H9 (cell line): ENCODE measurements around the gene ARHGAP26. TPM values are rescaled to one million over a fixed set of nuclear protein-coding genes. Genes with fewer than 3 reads are reported as not detected.

Experiments used
- DNase-seq: peaks from one replicate; pipeline ENCODE4 v3.0.0-alpha.2; 2017
- H2AFZ ChIP-seq: one replicate; pipeline ENCODE4 v1.6.1; 2013; ENCODE audit warnings: mild to moderate bottlenecking, low read length, control low read depth, moderate library complexity
- H2AK5ac ChIP-seq: 2 replicates; pipeline ENCODE4 v1.6.1; 2013; ENCODE audit warnings: low read length, control low read depth, mixed read lengths; ENCODE audit not compliant: insufficient read length
- H2BK120ac ChIP-seq: one replicate; pipeline ENCODE4 v1.6.1; 2013; ENCODE audit warnings: low read depth, mild to moderate bottlenecking, low read length, control low read depth, inconsistent platforms; ENCODE audit not compliant: poor library complexity, severe bottlenecking
- H2BK12ac ChIP-seq: 2 replicates; pipeline ENCODE4 v1.6.1; 2013; ENCODE audit warnings: low read length, control low read depth, mixed read lengths, low read depth; ENCODE audit not compliant: insufficient read length
- H2BK15ac ChIP-seq: 2 replicates; pipeline ENCODE4 v1.6.1; 2013; ENCODE audit warnings: low read depth, low read length, control low read depth
- H2BK20ac ChIP-seq: one replicate; pipeline ENCODE4 v1.6.1; 2013; ENCODE audit warnings: low read depth, mild to moderate bottlenecking, low read length, control low read depth, inconsistent platforms; ENCODE audit not compliant: poor library complexity, severe bottlenecking
- H2BK5ac ChIP-seq: 2 replicates; pipeline ENCODE4 v1.6.1; 2013; ENCODE audit warnings: low read length, control low read depth, mixed read lengths; ENCODE audit not compliant: insufficient read length
- H3K14ac ChIP-seq: 2 replicates; pipeline ENCODE4 v1.6.1; 2013; ENCODE audit warnings: low read length, control low read depth; ENCODE audit not compliant: insufficient read depth
- H3K18ac ChIP-seq: 2 replicates; pipeline ENCODE4 v1.6.1; 2013; ENCODE audit warnings: low read depth, mild to moderate bottlenecking, mixed read lengths, low read length, control low read depth; ENCODE audit not compliant: insufficient read length
- H3K23ac ChIP-seq: 2 replicates; pipeline ENCODE4 v1.6.1; 2013; ENCODE audit warnings: low read length, control low read depth, mixed read lengths, low read depth; ENCODE audit not compliant: insufficient read length
- H3K23me2 ChIP-seq: 2 replicates; pipeline ENCODE4 v1.6.1; 2013; ENCODE audit warnings: low read depth, mild to moderate bottlenecking, mixed read lengths, low read length, control low read depth; ENCODE audit not compliant: insufficient read length, poor library complexity, severe bottlenecking
- H3K27ac ChIP-seq: 2 replicates; pipeline ENCODE4 v1.5.1; 2013; ENCODE audit warnings: low read length, control low read depth, mixed read lengths, low read depth; ENCODE audit not compliant: insufficient read length
- H3K27me3 ChIP-seq: 2 replicates; pipeline ENCODE4 v1.6.1; 2013; ENCODE audit warnings: low read length, control low read depth, inconsistent platforms; ENCODE audit not compliant: insufficient read depth
- H3K4ac ChIP-seq: 2 replicates; pipeline ENCODE4 v1.6.1; 2013; ENCODE audit warnings: low read depth, mild to moderate bottlenecking, control low read depth, inconsistent platforms, low read length, moderate library complexity
- H3K4me1 ChIP-seq: 2 replicates; pipeline ENCODE4 v1.6.1; 2013; ENCODE audit warnings: low read length, control low read depth, inconsistent platforms; ENCODE audit not compliant: insufficient read depth
- H3K4me2 ChIP-seq: 2 replicates; pipeline ENCODE4 v1.6.1; 2013; ENCODE audit warnings: low read length, control low read depth, mixed read lengths; ENCODE audit not compliant: insufficient read length, insufficient read depth
- H3K56ac ChIP-seq: 2 replicates; pipeline ENCODE4 v1.6.1; 2013; ENCODE audit warnings: low read depth, mild to moderate bottlenecking, mixed read lengths, low read length, control low read depth; ENCODE audit not compliant: insufficient read length
- H3K79me1 ChIP-seq: 2 replicates; pipeline ENCODE4 v1.6.1; 2013; ENCODE audit warnings: low read depth, mild to moderate bottlenecking, moderate library complexity, low read length, control low read depth, inconsistent platforms; ENCODE audit not compliant: insufficient read depth, poor library complexity, severe bottlenecking
- H3K79me2 ChIP-seq: 2 replicates; pipeline ENCODE4 v1.6.1; 2013; ENCODE audit warnings: low read length, control low read depth, inconsistent platforms; ENCODE audit not compliant: insufficient read depth
- H3K9ac ChIP-seq: 2 replicates; pipeline ENCODE4 v1.6.1; 2013; ENCODE audit warnings: low read length, control low read depth, mixed read lengths; ENCODE audit not compliant: insufficient read length; ENCODE audit errors: extremely low read depth
- H3K9me3 ChIP-seq: one replicate; pipeline ENCODE4 v1.6.1; 2013; ENCODE audit warnings: low read depth, low read length, inconsistent platforms; ENCODE audit not compliant: control insufficient read depth
- H3T11ph ChIP-seq: one replicate; pipeline ENCODE4 v1.6.1; 2013; ENCODE audit warnings: mild to moderate bottlenecking, low read length, control low read depth, inconsistent platforms
- H4K20me1 ChIP-seq: one replicate; pipeline ENCODE4 v1.6.1; 2013; ENCODE audit not compliant: control insufficient read depth, insufficient read length, insufficient read depth
- H4K5ac ChIP-seq: 2 replicates; pipeline ENCODE4 v1.6.1; 2013; ENCODE audit warnings: low read depth, mild to moderate bottlenecking, mixed read lengths, low read length, control low read depth; ENCODE audit not compliant: insufficient read length
- H4K8ac ChIP-seq: replicated peaks from 2 replicates; pipeline ENCODE4 v1.6.1; 2013; ENCODE audit warnings: low read length, control low read depth, mixed read lengths, low read depth; ENCODE audit not compliant: insufficient read length
- H4K91ac ChIP-seq: 2 replicates; pipeline ENCODE4 v1.6.1; 2013; ENCODE audit warnings: low read depth, mild to moderate bottlenecking, moderate library complexity, mixed read lengths, low read length, control low read depth; ENCODE audit not compliant: insufficient read length
- H3K27ac Mint-ChIP-seq, 3 experiments: 2 replicates in 2 of 3; 3 replicates in 1 of 3; pipeline ENCODE4 v1.8.0; 2020 to 2021; ENCODE audit warnings: mixed read lengths in 3 of 3, mild to moderate bottlenecking in 1 of 3, moderate library complexity in 1 of 3
- H3K27me3 Mint-ChIP-seq: 2 replicates; pipeline ENCODE4 v1.8.0; 2021; ENCODE audit warnings: low read depth, mild to moderate bottlenecking, moderate library complexity, mixed read lengths
- H3K36me3 Mint-ChIP-seq, 3 experiments: 2 replicates in 2 of 3; 3 replicates in 1 of 3; pipeline ENCODE4 v1.8.0; 2020 to 2021; ENCODE audit warnings: low read depth in 3 of 3, mixed read lengths in 3 of 3; ENCODE audit not compliant: insufficient read depth in 1 of 3
- H3K4me1 Mint-ChIP-seq, 2 experiments: 2 replicates each; pipeline ENCODE4 v1.8.0; 2020; ENCODE audit warnings: mixed read lengths in 2 of 2
- H3K4me3 Mint-ChIP-seq, 2 experiments: 2 replicates in 1 of 2; 3 replicates in 1 of 2; pipeline ENCODE4 v1.8.0; 2020 to 2021; ENCODE audit warnings: mild to moderate bottlenecking in 2 of 2, mixed read lengths in 2 of 2, moderate library complexity in 1 of 2
- H3K9me3 Mint-ChIP-seq, 2 experiments: 2 replicates in 1 of 2; 3 replicates in 1 of 2; pipeline ENCODE4 v1.8.0; 2020; ENCODE audit warnings: mild to moderate bottlenecking in 2 of 2, mixed read lengths in 2 of 2, moderate library complexity in 1 of 2
- CTCF ChIP-seq: fragments of 200-600 bp; sonication (generic); conservative IDR thresholded peaks from 3 replicates; pipeline ENCODE4 v1.8.0; 2021; ENCODE audit warnings: antibody characterized with exemption, mild to moderate bottlenecking
- WGBS: extraction: QIAGEN DNeasy Blood & Tissue Kit; methylation state at CpG from one replicate; pipeline ENCODE4 v1.1.7; 2013; ENCODE audit warnings: missing lambda C conversion rate, low lambda C conversion rate, mixed read lengths; ENCODE audit not compliant: insufficient read length; ENCODE audit errors: extremely low coverage; 5-methylcytosine and 5-hydroxymethylcytosine counted together
- total RNA-seq: library from RNA; stranded (reverse); gene quantifications from 2 replicates; pipeline ENCODE4 v1.2.1, GENCODE V29; 2021

The ARHGAP26 gene
- total RNA-seq, 1 experiment from 2014 or later, result 13.8 TPM

- no peak overlapping the region for H3K23ac ChIP-seq
- H3K27me3 ChIP-seq, result no peaks in the 10 kb centered on the region
- no peak overlapping the region for H4K5ac ChIP-seq
- no peak overlapping the region for H3K4ac ChIP-seq
- Mint-ChIP-seq H3K9me3 (no peaks in the 10 kb centered on the region), H3K36me3 (no peaks in the 10 kb centered on the region), H3K27me3 (no peaks in the 10 kb centered on the region), H3K4me3 (no peak overlapping the region), H3K4me1 (peaks cover 37 to 39% of the 10 kb centered on the region in 2 experiments), H3K27ac (no peak overlapping the region; a peak in 1 of 7 replicates)
- no peak overlapping the region for H4K8ac ChIP-seq
- H2AK5ac ChIP-seq, result no peak overlapping the region
- H2AFZ ChIP-seq, result no peak overlapping the region
- no peaks in the 10 kb centered on the region for H3K9me3 ChIP-seq
- H3K18ac ChIP-seq, result no peak overlapping the region
- no peak for TF ChIP-seq CTCF
- no peak overlapping the region for H3T11ph ChIP-seq
- H2BK15ac ChIP-seq, result no peak overlapping the region
- H2BK120ac ChIP-seq, result no peak overlapping the region
- no peak overlapping the region for H3K56ac ChIP-seq
- H3K14ac ChIP-seq, result no peak overlapping the region
- H2BK12ac ChIP-seq, result no peak overlapping the region
- no peak overlapping the region for H2BK5ac ChIP-seq
- H4K20me1 ChIP-seq, result no peaks in the 10 kb centered on the region
- H4K91ac ChIP-seq, result no peak overlapping the region
- no peaks in the 10 kb centered on the region for H3K79me1 ChIP-seq
- H3K4me2 ChIP-seq, result no peak overlapping the region
- H3K9ac ChIP-seq, result no peak overlapping the region
- no CpG with 5 or more reads among the region's 5 CpGs for WGBS
- no peak for DNase-seq
- no peak overlapping the region for H3K27ac ChIP-seq
- H3K23me2 ChIP-seq, result no peaks in the 10 kb centered on the region
- H3K4me1 ChIP-seq, result peaks cover 11% of the 10 kb centered on the region; the same call in 1 of the 2 replicates
- H3K79me2 ChIP-seq, result no peaks in the 10 kb centered on the region
- H2BK20ac ChIP-seq, result no peak overlapping the region
These were observed 53.6 kb downstream of the ARHGAP26 start for GRCh38 chr5:142823806-142824205.
